ENCODE measurements around the gene HOXD3.
A peak's percentile ranks its signal among the peaks of the same experiment; 100 is the strongest.

Gene HOXD3

DNA sequence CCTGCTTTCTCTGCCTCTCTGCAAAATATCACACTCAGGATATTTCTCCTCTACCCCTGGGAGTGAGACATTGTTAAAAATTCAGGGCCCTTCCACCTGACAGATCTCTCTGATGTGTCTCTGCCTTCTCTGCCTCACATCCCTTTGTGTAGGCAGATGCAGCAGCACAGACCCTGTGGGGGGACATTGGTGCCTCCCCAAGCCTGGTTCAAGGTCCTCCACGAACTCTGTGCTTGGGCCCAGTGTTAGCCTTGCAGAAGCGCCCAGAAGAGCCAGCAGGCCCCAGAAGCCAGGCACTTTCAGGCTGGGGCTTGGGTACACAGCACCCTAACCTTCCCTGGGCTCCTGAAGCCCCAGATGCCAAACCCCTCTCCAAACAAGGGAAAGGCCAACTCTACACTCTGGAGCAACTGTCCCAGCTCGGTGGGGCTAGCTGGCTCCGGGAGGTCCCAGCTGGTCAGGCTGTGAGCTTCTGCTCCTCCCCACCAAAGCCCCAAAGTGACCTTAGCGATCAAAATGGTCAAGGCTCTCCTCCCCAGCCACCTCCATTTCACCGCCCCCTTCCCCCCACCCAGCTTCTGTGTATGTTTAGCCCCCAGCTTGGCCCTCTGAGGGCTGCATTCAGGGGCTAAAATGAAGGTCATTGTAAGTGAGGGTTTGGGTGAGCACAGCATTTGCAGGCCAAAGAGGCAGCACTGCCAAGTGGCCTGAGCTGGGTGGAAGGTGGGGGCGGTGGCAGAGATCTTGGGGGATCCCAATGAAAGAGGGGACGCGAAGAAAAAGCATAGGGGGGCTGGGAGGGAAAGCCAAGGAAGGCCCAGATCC, 31.9 kb upstream of the HOXD3 start:
- Mint-ChIP-seq H3K9me3 (no peaks in the 10 kb centered on the region), H3K27me3 (ENCODE audit: low read depth) (peaks cover 53% of the 10 kb centered on the region), H3K4me1 (peaks cover 60% of the 10 kb centered on the region), H3K4me3 (peak overlapping the region; percentile 91 to 95 (median 92)), H3K36me3 (ENCODE audit: low read depth) (peaks cover 35% of the 10 kb centered on the region), H3K27ac (peak overlapping the region; percentile 99 to 100 (median 99))
- TF ChIP-seq, protein P1, sequence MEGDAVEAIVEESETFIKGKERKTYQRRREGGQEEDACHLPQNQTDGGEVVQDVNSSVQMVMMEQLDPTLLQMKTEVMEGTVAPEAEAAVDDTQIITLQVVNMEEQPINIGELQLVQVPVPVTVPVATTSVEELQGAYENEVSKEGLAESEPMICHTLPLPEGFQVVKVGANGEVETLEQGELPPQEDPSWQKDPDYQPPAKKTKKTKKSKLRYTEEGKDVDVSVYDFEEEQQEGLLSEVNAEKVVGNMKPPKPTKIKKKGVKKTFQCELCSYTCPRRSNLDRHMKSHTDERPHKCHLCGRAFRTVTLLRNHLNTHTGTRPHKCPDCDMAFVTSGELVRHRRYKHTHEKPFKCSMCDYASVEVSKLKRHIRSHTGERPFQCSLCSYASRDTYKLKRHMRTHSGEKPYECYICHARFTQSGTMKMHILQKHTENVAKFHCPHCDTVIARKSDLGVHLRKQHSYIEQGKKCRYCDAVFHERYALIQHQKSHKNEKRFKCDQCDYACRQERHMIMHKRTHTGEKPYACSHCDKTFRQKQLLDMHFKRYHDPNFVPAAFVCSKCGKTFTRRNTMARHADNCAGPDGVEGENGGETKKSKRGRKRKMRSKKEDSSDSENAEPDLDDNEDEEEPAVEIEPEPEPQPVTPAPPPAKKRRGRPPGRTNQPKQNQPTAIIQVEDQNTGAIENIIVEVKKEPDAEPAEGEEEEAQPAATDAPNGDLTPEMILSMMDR (IDR thresholded peaks at IDR 0.05; ENCODE audit: unreplicated experiment in 3 of 3), result no peak

DNA sequence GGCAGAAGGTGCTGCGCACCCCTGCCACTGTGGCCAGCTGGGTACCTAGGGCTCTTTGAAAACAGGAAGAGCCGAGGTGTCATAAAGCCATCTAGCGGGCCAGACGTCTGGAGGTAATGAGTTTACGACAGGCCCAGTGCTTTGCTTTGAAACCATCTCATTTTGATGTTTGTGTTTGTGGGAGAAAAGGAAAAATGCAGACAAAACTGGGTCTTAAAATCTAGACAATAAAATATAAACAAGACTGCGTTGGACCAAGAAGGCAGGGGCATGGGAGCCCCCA, 31.4 kb upstream of the HOXD3 start:
- TF ChIP-seq, protein P1 (IDR thresholded peaks at IDR 0.05; ENCODE audit: unreplicated experiment in 3 of 3), result no peak
- Mint-ChIP-seq H3K9me3 (no peaks in the 10 kb centered on the region), H3K4me3 (peak overlapping the region; percentile 91 to 95 (median 92)), H3K27me3 (ENCODE audit: low read depth) (peaks cover 49% of the 10 kb centered on the region), H3K27ac (peak overlapping the region; percentile 99 to 100 (median 99)), H3K36me3 (ENCODE audit: low read depth) (peaks cover 29% of the 10 kb centered on the region), H3K4me1 (peaks cover 55% of the 10 kb centered on the region)

GRCh38 chr2:176126929-176127773, 30.0 kb upstream of the HOXD3 start:
- Mint-ChIP-seq H3K9me3 (no peaks in the 10 kb centered on the region), H3K36me3 (ENCODE audit: low read depth) (peaks cover 31% of the 10 kb centered on the region), H3K4me3 (peak overlapping the region; percentile 91 to 98 (median 95)), H3K27me3 (ENCODE audit: low read depth) (peaks cover 43% of the 10 kb centered on the region), H3K4me1 (peaks cover 52% of the 10 kb centered on the region), H3K27ac (peak overlapping the region; percentile 99 to 100 (median 99))
- TF ChIP-seq, protein P1 (IDR thresholded peaks at IDR 0.05; ENCODE audit: unreplicated experiment in 3 of 3), result peak; percentile 86 to 94 (median 88)

- Mint-ChIP-seq H3K27ac (peak overlapping the region; percentile 99 to 100 (median 99)), H3K27me3 (ENCODE audit: low read depth) (peaks cover 46% of the 10 kb centered on the region), H3K36me3 (ENCODE audit: low read depth) (peaks cover 35% of the 10 kb centered on the region), H3K9me3 (no peaks in the 10 kb centered on the region), H3K4me3 (peak overlapping the region; percentile 91 to 98 (median 95)), H3K4me1 (peaks cover 56% of the 10 kb centered on the region)
- TF ChIP-seq, protein P1 (IDR thresholded peaks at IDR 0.05; ENCODE audit: unreplicated experiment in 3 of 3), result no peak
These were observed 29.4 kb upstream of the HOXD3 start for GRCh38 chr2:176127774-176128072.

GRCh38 chr2:176128172-176128981, 28.7 kb upstream of the HOXD3 start:
- TF ChIP-seq, protein P1 (IDR thresholded peaks at IDR 0.05; ENCODE audit: unreplicated experiment in 3 of 3), result no peak
- Mint-ChIP-seq H3K4me3 (peak overlapping the region; percentile 91 to 98 (median 95)), H3K27me3 (ENCODE audit: low read depth) (peaks cover 43% of the 10 kb centered on the region), H3K9me3 (no peaks in the 10 kb centered on the region), H3K4me1 (peaks cover 62% of the 10 kb centered on the region), H3K36me3 (ENCODE audit: low read depth) (peaks cover 34% of the 10 kb centered on the region), H3K27ac (peak overlapping the region; percentile 99 to 100 (median 99))
